HL-60/S4 (cell line): ENCODE data around the gene MS4A3.
"Not testable (repeated sequence)": the region's sequence is repeated elsewhere in the genome, so short reads cannot be mapped to it uniquely, and the experiment has no call there.

Source experiments
- in situ Hi-C: fragments of 300-500 bp; cut with MboI; formaldehyde crosslinking; loops from 2 replicates; pipeline ENCODE4 v1.14.3; 2022; ENCODE audit warnings: low sequenced_read_pairs

MS4A3 gene

DNA sequence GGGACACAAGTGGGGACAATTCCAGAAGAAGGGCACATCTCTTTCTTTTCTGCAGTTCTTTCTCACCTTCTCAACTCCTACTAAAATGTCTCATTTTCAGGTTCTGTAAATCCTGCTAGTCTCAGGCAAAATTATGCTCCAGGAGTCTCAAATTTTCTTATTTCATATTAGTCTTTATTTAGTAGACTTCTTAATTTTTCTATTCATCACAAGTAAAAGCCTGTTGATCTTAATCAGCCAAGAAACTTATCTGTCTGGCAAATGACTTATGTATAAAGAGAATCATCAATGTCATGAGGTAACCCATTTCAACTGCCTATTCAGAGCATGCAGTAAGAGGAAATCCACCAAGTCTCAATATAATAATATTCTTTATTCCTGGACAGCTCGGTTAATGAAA is 31.9 kb downstream of the MS4A3 start, which contains the start of gene MS4A2:
Gene MS4A2, plus strand, starts transcription at position 301 of the 400 bp plus-strand sequence. CDS start 102 bp downstream, outside the sequence.
- in situ Hi-C loops, result no loop called here

DNA sequence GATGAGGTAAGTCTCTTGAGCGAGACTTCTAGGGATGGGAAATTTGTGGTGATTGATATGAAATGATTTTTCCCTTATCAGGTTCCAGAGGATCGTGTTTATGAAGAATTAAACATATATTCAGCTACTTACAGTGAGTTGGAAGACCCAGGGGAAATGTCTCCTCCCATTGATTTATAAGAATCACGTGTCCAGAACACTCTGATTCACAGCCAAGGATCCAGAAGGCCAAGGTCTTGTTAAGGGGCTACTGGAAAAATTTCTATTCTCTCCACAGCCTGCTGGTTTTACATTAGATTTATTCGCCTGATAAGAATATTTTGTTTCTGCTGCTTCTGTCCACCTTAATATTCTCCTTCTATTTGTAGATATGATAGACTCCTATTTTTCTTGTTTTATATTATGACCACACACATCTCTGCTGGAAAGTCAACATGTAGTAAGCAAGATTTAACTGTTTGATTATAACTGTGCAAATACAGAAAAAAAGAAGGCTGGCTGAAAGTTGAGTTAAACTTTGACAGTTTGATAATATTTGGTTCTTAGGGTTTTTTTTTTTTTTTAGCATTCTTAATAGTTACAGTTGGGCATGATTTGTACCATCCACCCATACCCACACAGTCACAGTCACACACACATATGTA is 39.1 kb downstream of the MS4A3 start:
- in situ Hi-C loops, result no loop called here

DNA sequence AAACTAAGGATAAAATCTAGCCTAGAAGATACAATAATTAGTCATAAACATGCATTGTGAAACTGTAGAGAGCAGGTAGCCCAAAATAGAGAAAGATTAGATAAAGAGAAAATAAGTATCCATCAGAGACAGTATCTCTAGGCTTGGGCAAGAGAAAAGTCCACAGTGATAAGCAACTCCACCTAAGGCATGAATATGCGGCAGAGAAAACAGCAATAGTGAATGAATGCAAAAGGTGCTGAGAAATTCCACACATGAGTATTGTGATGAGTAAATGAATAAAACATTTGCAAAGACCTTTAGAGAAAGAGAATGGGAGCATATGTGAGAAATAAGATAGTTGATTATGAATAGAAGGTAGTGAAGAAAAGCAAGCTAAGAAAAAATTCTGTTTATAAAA is 40.7 kb downstream of the MS4A3 start:
- in situ Hi-C loops, result no loop called here

DNA sequence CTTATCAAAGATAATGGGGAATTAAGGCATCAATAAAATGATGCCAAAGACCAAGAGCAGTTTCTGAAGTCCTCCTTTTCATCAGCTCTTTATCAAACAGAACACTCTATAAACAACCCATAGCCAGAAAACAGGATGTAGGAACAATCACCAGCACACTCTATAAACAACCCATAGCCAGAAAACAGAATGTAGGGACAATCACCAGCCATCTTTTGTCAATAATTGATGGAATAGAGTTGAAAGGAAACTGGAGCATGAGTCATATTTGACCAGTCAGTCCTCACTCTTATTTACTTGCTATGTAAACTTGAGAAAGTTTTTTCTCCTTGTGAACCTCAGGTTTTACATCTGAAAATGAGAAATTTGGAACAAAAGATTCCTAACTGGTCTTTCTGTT is 42.0 kb downstream of the MS4A3 start:
- in situ Hi-C loops, result no loop called here

DNA sequence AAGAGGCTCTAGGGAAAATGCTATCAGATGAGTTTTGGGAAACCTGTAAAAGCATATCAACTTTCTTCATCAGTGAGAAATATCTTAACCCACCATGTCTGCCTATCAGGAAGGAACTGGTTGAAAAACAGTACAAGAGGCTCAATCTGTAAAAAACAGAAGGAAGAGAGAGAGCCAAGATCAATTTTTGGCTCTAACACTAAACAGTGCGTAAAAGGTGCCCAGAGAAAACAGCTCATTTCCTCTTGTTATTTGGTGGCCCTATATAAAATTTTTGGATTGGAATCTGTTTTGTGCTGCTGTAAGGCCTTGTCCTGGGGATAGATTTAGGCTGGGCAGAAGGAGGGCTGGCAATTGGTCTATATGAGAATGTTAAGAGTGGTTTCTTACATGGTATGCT is 44.1 kb downstream of the MS4A3 start:
- in situ Hi-C loops, result no loop called here

DNA sequence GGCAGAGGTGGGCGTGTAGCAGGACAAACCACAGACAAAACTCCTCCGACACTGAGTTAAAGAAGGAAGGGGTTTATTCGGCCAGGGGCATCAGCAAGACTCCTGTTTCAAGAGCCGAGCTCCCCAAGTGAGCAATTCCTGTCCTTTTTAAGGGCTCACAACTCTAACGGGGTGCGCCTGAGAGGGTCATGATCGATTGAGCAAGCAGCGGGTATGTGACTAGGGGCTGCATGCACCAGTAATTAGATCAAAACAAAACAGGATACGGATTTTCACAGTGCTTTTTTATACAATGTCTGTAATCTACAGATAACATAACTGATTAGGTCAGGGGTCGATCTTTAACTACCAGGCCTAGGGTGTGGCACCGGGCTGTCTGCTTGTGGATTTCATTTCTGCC is 44.9 kb downstream of the MS4A3 start:
- in situ Hi-C loops, result not testable (repeated sequence)

DNA sequence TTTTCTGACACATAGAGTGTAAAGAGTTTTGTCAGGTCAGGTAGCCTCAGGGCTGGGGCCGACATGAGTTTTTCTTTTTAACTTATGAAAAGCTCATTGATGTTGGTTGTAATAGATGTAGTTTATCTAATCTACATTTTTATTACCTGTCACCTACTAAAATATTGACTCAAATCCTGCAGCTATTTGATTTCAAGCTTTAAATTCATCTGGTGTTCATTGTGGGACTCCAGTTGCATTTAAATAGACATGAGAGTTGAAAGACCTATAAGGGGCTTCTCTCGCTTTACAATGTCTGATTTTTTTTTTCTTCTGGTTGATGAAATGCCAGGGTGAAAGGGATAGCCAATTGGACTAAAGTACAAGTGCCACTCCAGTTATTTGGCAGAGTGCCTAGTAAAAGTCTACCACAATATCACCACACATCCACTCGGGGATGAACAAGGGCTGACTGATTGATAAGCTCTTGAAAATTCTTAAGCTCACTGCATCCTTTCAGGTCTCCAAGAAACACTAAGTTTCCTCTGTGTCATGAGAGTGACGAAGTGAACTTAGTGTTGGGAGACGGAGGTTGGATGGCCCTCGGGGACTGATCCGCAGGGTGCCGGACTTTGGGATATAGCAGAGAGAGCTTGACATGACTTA is 48.1 kb downstream of the MS4A3 start:
- in situ Hi-C loops, result not testable (repeated sequence)

DNA sequence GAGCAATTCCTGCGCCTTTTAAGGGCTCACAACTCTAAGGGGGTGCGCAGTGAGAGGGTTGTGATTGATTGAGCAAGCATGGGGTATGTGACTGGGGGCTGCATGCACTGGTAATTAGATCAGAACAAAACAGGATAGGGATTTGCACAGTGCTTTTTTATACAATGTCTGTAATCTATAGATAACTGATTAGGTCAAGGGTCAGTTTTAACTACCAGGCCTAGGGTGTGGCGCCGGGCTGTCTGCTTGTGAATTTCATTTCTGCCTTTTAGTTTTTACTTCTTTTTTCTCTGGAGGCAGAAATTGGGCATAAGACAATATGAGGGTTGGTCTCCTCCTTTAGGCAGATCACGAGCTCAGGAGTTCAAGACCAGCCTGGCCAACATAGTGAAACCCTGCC is 52.2 kb downstream of the MS4A3 start:
- in situ Hi-C loops, result not testable (repeated sequence)

DNA sequence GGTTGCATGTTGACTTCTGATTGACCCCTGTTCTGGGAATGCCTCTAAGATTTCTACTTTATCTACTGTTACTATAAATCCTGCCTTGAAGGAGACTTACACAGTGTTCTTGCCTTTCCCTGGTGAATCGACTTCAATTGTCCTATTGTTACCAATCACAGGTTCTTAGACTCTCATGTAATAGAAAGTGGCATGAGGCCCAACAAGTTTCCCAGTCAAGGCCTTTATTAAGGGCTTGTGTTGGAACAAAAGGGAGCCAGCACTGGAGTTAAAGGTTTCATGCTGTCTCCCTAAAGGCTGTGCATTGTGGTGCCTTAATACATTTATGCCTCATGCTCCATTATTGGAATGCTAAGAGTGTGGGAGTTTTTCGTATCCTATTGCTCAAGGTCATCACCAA is 55.3 kb downstream of the MS4A3 start:
- in situ Hi-C loops, result no loop called here

DNA sequence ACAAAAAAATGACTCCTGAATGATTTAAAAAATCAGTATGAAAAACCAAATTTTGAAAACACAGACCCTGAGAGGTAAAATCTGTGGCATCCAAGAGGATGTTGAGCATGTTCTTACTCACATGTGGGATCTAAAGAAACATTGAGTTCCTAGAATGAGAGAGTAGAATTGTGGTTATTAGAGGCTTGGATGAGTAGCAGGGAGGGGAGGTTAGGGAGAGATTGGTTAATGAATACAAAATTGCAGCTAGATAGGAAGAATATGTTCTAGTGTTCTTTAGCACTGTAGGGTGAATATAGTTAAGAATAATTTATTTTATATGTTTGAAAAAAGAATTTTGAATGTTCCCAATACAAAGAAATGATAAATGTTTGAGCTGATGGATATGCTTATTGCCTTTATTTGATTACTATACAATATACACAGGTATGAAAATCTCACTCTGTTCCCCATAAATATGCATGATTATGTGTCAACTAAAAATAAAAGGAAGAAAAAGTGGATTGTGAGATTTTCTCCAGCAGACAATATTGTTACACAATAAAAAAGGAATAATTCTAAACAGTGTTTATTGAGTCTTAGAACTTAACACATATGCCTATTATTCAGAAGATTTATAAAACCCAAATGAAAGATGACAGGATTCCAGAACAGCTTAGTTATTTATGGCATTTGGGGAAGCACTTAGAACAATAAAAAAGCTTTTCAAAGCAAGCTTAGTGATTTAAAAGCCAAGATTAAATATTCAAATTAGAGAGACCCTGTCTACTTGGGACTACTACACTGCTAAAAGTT is 60.7 kb downstream of the MS4A3 start:
- in situ Hi-C loops, result no loop called here

DNA sequence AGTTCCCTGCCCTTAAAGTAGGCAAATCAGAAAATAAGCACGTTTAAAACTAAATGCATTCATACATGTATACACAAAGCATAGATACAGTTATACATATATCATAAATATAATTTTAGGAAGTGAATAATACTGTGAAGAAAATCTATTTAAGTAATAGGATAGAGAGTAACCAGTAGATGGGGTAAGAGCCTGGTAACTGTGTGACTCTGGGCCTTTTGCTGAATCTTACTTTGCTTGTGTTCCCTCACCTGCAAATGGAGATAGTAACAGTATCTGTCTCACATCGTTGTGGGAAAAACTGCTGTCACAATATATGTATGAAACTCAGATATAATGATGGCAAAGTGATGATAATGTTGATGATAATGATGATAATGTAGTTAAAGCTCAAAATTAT is 61.9 kb downstream of the MS4A3 start:
- in situ Hi-C loops, result no loop called here

DNA sequence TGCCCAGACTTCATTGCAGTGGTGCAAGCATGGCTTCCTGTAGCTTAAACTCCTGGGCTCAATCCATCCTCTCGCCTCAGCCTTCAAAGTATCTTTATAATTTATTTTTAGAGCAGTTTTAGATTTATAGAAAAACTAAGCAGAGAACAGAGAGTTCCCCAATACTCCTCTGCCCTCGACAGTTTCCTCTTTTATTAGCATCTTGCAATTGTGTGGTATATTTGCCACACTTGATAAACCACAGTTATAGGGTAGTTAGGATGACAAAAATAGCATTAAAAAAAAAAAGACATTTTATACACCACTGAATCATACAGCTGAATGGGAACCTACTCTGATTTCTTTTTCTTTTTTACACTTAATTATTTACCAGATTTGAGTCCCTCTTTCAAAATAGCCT is 63.2 kb downstream of the MS4A3 start:
- in situ Hi-C loops, result no loop called here
